A549 (cell line): ENCODE data around the gene SLC26A9. TPM values are rescaled to one million over a fixed set of nuclear protein-coding genes. Genes with fewer than 3 reads are reported as not detected.
A peak's percentile ranks its signal among the peaks of the same experiment; 100 is the strongest.

Experiments used
- ATAC-seq, 2 experiments: fragments of 200-7000 bp in 1 of 2; fragments of >200 bp in 1 of 2; cut with Nextera tagmentation in 1 of 2; cut with Tn5 transposase in 1 of 2; 3 replicates each; pipeline versions ENCODE4 v1.8.0 to v1.9.1; 2018 to 2020; ENCODE audit warnings: mild to moderate bottlenecking in 1 of 2, moderate library complexity in 1 of 2
- CTCF ChIA-PET: fragments of 300-600 bp; sonication (Branson Sonifier 250); formaldehyde crosslinking; extraction: SDS; loops from one replicate; lab custom pipeline; 2021; ENCODE audit warnings: antibody characterized with exemption, inconsistent platforms; lab: Yijun Ruan, JAX
- POLR2A ChIA-PET: fragments of 350-600 bp; formaldehyde crosslinking; extraction: SDS; loops from one replicate; lab custom pipeline; 2021; ENCODE audit warnings: antibody characterized with exemption, inconsistent platforms; lab: Yijun Ruan, JAX
- DNase-seq, 2 experiments: peaks; one replicate each; pipeline versions ENCODE4 v3.0.0 to v3.0.0-alpha.2; 2011 to 2016; ENCODE audit warnings: low read depth in 1 of 2, low spot score in 1 of 2
- FAIRE-seq: peaks from 2 replicates; lab custom pipeline; 2011; peaks lifted over from hg19 to GRCh38; lab: Jason Lieb, UNC
- H3K27ac ChIP-seq, 2 experiments: fragments of >200 bp; sonication (Bioruptor Twin); formaldehyde crosslinking; 3 replicates each; pipeline ENCODE4 v1.5.1; 2016 to 2017
- H3K4me1 ChIP-seq: fragments of >200 bp; sonication (Bioruptor Twin); formaldehyde crosslinking; 3 replicates; pipeline ENCODE4 v1.6.1; 2016
- H3K4me2 ChIP-seq: fragments of >200 bp; sonication (Bioruptor Twin); formaldehyde crosslinking; 3 replicates; pipeline ENCODE4 v1.6.1; 2016
- H3K4me3 ChIP-seq: fragments of >200 bp; sonication (Bioruptor Twin); formaldehyde crosslinking; 3 replicates; pipeline ENCODE4 v1.5.1; 2016
- H3K9me3 ChIP-seq: fragments of >200 bp; sonication (Bioruptor Twin); formaldehyde crosslinking; 3 replicates; pipeline ENCODE4 v1.6.1; 2016
- ATOH8 ChIP-seq: fragments of 250-450 bp; sonication (Bioruptor Pico); IDR thresholded peaks from 2 replicates; pipeline ENCODE4 v1.5.0; 2020; ENCODE audit warnings: low read depth, mild to moderate bottlenecking, moderate library complexity
- CBX2 ChIP-seq: fragments of 200-600 bp; sonication (generic); IDR thresholded peaks from 2 replicates; pipeline ENCODE4 v1.6.1; 2016; ENCODE audit warnings: low read depth, mild to moderate bottlenecking, borderline replicate concordance
- CHD2 ChIP-seq: fragments of 150-350 bp; IDR thresholded peaks from 2 replicates; pipeline ENCODE4 v1.6.1; 2014; ENCODE audit warnings: low read length; ENCODE audit not compliant: partially characterized antibody
- CHD4 ChIP-seq: fragments of 200-600 bp; sonication (generic); IDR thresholded peaks from 2 replicates; pipeline ENCODE4 v1.6.1; 2016; ENCODE audit warnings: antibody characterized with exemption, mild to moderate bottlenecking, borderline replicate concordance
- EHMT2 ChIP-seq: fragments of 200-600 bp; sonication (generic); IDR thresholded peaks from 2 replicates; pipeline ENCODE4 v1.6.1; 2016; ENCODE audit warnings: antibody characterized with exemption, low read depth, mild to moderate bottlenecking, moderate library complexity
- FOSL2 ChIP-seq, 2 experiments: fragments of 450-650 bp in 1 of 2; fragments of >200 bp in 1 of 2; sonication (Bioruptor Twin) in 1 of 2; formaldehyde crosslinking; IDR thresholded peaks; 2 replicates each; pipeline versions ENCODE4 v1.5.0 to v1.6.1; 2016 to 2020; ENCODE audit warnings: mild to moderate bottlenecking in 1 of 2, moderate library complexity in 1 of 2
- GATA3 ChIP-seq: IDR thresholded peaks from 2 replicates; pipeline ENCODE4 v1.6.1; 2012; ENCODE audit warnings: borderline replicate concordance
- HOXA7 ChIP-seq: fragments of 250-450 bp; sonication (Bioruptor Pico); IDR thresholded peaks from 2 replicates; pipeline ENCODE4 v1.5.0; 2020; ENCODE audit warnings: mild to moderate bottlenecking, moderate library complexity
- JUN ChIP-seq, 2 experiments: fragments of >200 bp; sonication (Bioruptor Twin); formaldehyde crosslinking; IDR thresholded peaks; 2 replicates in 1 of 2; 3 replicates in 1 of 2; pipeline ENCODE4 v1.6.1; 2016 to 2017
- JUNB ChIP-seq: fragments of >200 bp; sonication (Bioruptor Twin); formaldehyde crosslinking; IDR thresholded peaks from 2 replicates; pipeline ENCODE4 v1.6.1; 2016
- NPAS2 ChIP-seq: fragments of 250-450 bp; sonication (Bioruptor Pico); IDR thresholded peaks from 2 replicates; pipeline ENCODE4 v1.8.0; 2022; ENCODE audit warnings: mild to moderate bottlenecking, moderate library complexity, borderline replicate concordance
- PHF8 ChIP-seq: fragments of 200-600 bp; sonication (generic); IDR thresholded peaks from 2 replicates; pipeline ENCODE4 v1.6.1; 2016; ENCODE audit warnings: low read depth, mild to moderate bottlenecking, antibody characterized with exemption, moderate library complexity, borderline replicate concordance
- POLR2A ChIP-seq: IDR thresholded peaks from 2 replicates; pipeline ENCODE4 v1.6.1; 2012; ENCODE audit warnings: mild to moderate bottlenecking, low read length
- RAD21 ChIP-seq, 2 experiments: fragments of >200 bp in 1 of 2; sonication (Bioruptor Twin) in 1 of 2; formaldehyde crosslinking in 1 of 2; IDR thresholded peaks in 1 of 2; conservative IDR thresholded peaks in 1 of 2; 2 replicates in 1 of 2; 3 replicates in 1 of 2; pipeline ENCODE4 v1.6.1; 2012 to 2018; ENCODE audit warnings: inconsistent platforms in 1 of 2
- RARB ChIP-seq: fragments of 250-450 bp; sonication (Bioruptor Pico); IDR thresholded peaks from 2 replicates; pipeline ENCODE4 v1.8.0; 2021; ENCODE audit warnings: mild to moderate bottlenecking, moderate library complexity
- RFX5 ChIP-seq: fragments of 450-650 bp; IDR thresholded peaks from 2 replicates; pipeline ENCODE4 v1.7.1; 2014; ENCODE audit warnings: antibody characterized with exemption, mild to moderate bottlenecking, moderate library complexity
- SMC3 ChIP-seq: fragments of >200 bp; sonication (Bioruptor Twin); formaldehyde crosslinking; IDR thresholded peaks from 3 replicates; pipeline ENCODE4 v1.6.1; 2018; ENCODE audit warnings: inconsistent platforms
- TP53 ChIP-seq: fragments of 250-450 bp; sonication (Bioruptor Pico); IDR thresholded peaks from 2 replicates; pipeline ENCODE4 v1.5.0; 2021; ENCODE audit warnings: mild to moderate bottlenecking, moderate library complexity
- ZNF302 ChIP-seq: fragments of 250-450 bp; sonication (Bioruptor Pico); IDR thresholded peaks from 2 replicates; pipeline ENCODE4 v1.9.0; 2021; ENCODE audit warnings: inconsistent platforms, mild to moderate bottlenecking, moderate library complexity
- WGBS: methylation state at CpG from one replicate; pipeline ENCODE4 v1.1.6; 2017; ENCODE audit errors: missing lambda C conversion rate; 5-methylcytosine and 5-hydroxymethylcytosine counted together
- polyA plus RNA-seq, 4 experiments: library from polyadenylated mRNA; depleted of rRNA in 3 of 4; stranded (reverse); fragments of >200 nt; fragmentation: RNase III in 1 of 4; extraction: RNeasy Plus Mini Kit Qiagen cat#74134 plus additional on column Dnase treatment in 1 of 4; gene quantifications; 2 replicates in 3 of 4; 3 replicates in 1 of 4; pipeline ENCODE4 v1.2.3, GENCODE V29; 2011 to 2017
- TF ChIP-seq, protein P1 (sequence below): fragments of >200 bp; sonication (Bioruptor Twin); formaldehyde crosslinking; IDR thresholded peaks from 3 replicates; pipeline ENCODE4 v1.5.1; 2016
- TF ChIP-seq, protein P2 (sequence below): IDR thresholded peaks from 2 replicates; pipeline ENCODE4 v1.6.1; 2012
- TF ChIP-seq, protein P3 (sequence below): fragments of >200 bp; sonication (Bioruptor Twin); formaldehyde crosslinking; IDR thresholded peaks from 3 replicates; pipeline ENCODE4 v1.6.1; 2016

The SLC26A9 gene
- polyA plus RNA-seq, 2 of the 4 experiments (the other 2 are of a cell fraction): 0.18 to 0.98 TPM

GRCh38 chr1:205920861-205921569 is 22.2 kb downstream of the SLC26A9 start:
- H3K4me3 ChIP-seq: no peak overlapping the region
- no peaks in the 10 kb centered on the region for H3K9me3 ChIP-seq
- H3K27ac ChIP-seq: peak overlapping the region in 1 of 2 experiments; percentile 21; a peak in 1 of 6 replicates
- WGBS: 70% methylated on average over 13 of the region's 13 CpGs
- H3K4me2 ChIP-seq: no peak overlapping the region
- no peak for ATAC-seq
- no peak for DNase-seq
- TF ChIP-seq, protein P1, sequence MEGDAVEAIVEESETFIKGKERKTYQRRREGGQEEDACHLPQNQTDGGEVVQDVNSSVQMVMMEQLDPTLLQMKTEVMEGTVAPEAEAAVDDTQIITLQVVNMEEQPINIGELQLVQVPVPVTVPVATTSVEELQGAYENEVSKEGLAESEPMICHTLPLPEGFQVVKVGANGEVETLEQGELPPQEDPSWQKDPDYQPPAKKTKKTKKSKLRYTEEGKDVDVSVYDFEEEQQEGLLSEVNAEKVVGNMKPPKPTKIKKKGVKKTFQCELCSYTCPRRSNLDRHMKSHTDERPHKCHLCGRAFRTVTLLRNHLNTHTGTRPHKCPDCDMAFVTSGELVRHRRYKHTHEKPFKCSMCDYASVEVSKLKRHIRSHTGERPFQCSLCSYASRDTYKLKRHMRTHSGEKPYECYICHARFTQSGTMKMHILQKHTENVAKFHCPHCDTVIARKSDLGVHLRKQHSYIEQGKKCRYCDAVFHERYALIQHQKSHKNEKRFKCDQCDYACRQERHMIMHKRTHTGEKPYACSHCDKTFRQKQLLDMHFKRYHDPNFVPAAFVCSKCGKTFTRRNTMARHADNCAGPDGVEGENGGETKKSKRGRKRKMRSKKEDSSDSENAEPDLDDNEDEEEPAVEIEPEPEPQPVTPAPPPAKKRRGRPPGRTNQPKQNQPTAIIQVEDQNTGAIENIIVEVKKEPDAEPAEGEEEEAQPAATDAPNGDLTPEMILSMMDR: no peak
- no peak for TF ChIP-seq CHD4
- no peak for TF ChIP-seq PHF8
- TF ChIP-seq EHMT2: no peak
- no peak for TF ChIP-seq JUNB
- no peak for TF ChIP-seq CHD2
- H3K4me1 ChIP-seq: peaks cover 18% of the 10 kb centered on the region
- no peak for FAIRE-seq
- POLR2A ChIA-PET: no interaction called here
- CTCF ChIA-PET: interaction anchor here (1.4 to 23.3 kb wide), 11 partner anchors 11 to 184 kb away, joined by 4 to 822 read pairs (median 49); no protein-coding TSS in a partner anchor

GRCh38 chr1:205920159-205920558 is 23.1 kb downstream of the SLC26A9 start:
- ATAC-seq (no peak), FAIRE-seq (no peak), DNase-seq (no peak)
- no peaks in the 10 kb centered on the region for H3K9me3 ChIP-seq
- CTCF ChIA-PET: interaction anchor here (0.9 to 23.3 kb wide), 20 partner anchors 12 to 261 kb away, joined by 3 to 822 read pairs (median 10); partner anchors contain the start of gene SLC26A9
- H3K4me1 ChIP-seq: peaks cover 9% of the 10 kb centered on the region
- H3K4me3 ChIP-seq: no peak overlapping the region
- peak overlapping the region; percentile 48 to 71; a peak in 3 of 6 replicates for H3K27ac ChIP-seq
- TF ChIP-seq, protein P2, sequence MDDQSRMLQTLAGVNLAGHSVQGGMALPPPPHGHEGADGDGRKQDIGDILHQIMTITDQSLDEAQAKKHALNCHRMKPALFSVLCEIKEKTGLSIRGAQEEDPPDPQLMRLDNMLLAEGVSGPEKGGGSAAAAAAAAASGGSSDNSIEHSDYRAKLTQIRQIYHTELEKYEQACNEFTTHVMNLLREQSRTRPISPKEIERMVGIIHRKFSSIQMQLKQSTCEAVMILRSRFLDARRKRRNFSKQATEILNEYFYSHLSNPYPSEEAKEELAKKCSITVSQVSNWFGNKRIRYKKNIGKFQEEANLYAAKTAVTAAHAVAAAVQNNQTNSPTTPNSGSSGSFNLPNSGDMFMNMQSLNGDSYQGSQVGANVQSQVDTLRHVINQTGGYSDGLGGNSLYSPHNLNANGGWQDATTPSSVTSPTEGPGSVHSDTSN: no peak
- no peak for TF ChIP-seq TP53
- no peak overlapping the region for H3K4me2 ChIP-seq
- POLR2A ChIA-PET: interaction anchor here (1.7 kb wide), 1 partner anchor 58 kb away, joined by 11 read pairs; no protein-coding TSS in a partner anchor
- 81% methylated on average over 7 of the region's 7 CpGs for WGBS

DNA sequence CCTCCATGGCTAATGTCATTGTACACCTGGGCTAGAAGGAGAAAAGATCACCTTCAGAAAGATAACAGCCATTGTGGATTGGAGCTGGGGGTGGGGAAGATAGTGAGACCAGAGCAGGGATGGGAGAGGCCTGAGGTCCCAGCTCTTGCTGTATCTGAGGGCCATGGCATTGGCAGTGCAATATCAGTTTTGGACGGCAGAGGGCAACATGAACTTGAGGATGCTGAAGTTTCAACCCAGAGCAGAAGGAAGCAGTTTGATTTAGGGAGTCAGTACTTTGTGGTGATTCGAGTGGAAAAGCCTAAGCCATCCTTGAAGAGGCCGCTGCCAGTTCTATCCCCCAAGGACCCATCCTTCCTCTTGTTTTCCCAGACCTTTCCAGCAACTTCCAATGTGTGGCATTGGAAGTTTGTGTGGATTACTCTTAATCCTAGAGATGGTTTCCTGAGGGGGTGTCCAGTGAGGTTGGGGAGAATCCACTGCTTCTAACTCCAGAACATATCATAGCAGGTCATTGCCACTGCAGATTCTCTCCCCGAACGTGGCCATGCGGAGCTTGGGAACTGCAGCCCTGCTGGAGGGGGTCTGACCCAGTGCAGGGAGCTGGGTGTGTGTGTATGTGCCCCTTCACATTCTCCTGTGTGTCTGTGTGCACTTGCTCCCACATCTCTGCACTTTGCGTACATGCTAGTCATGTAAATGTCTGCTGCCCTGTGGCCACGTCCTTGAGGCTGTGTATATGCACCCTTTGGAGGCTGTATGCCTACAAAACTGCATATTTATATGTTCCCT is 24.1 kb downstream of the SLC26A9 start:
- FAIRE-seq (no peak), ATAC-seq (peak; percentile 94 to 96), DNase-seq (peak; percentile 85 to 86)
- peaks cover 9% of the 10 kb centered on the region for H3K4me1 ChIP-seq
- H3K9me3 ChIP-seq: no peaks in the 10 kb centered on the region
- H3K4me3 ChIP-seq: no peak overlapping the region
- CTCF ChIA-PET: interaction anchor here (0.6 to 23.3 kb wide), 54 partner anchors 8 to 260 kb away, joined by 3 to 822 read pairs (median 6); partner anchors contain the start of gene SLC26A9
- H3K4me2 ChIP-seq: no peak overlapping the region
- POLR2A ChIA-PET: interaction anchor here (0.5 to 1.7 kb wide), 2 partner anchors 59 to 261 kb away, joined by 3 to 11 read pairs; no protein-coding TSS in a partner anchor
- H3K27ac ChIP-seq: peak overlapping the region; percentile 48 to 71; a peak in 4 of 6 replicates
- WGBS: 19% methylated on average over 8 of the region's 8 CpGs
- no peak for TF ChIP-seq GATA3
- TF ChIP-seq HOXA7 (CRISPR knock-in tag): no peak
- no peak for TF ChIP-seq RFX5
- TF ChIP-seq ATOH8: no peak
- TF ChIP-seq ZNF302: no peak
- TF ChIP-seq, protein P1: peak; percentile 93
- peak; percentile 98 to 99 for TF ChIP-seq RAD21 (conservative IDR thresholded peaks at IDR 0.05 in 1 of 2, IDR thresholded peaks at IDR 0.05 in 1 of 2)
- TF ChIP-seq, protein P3, sequence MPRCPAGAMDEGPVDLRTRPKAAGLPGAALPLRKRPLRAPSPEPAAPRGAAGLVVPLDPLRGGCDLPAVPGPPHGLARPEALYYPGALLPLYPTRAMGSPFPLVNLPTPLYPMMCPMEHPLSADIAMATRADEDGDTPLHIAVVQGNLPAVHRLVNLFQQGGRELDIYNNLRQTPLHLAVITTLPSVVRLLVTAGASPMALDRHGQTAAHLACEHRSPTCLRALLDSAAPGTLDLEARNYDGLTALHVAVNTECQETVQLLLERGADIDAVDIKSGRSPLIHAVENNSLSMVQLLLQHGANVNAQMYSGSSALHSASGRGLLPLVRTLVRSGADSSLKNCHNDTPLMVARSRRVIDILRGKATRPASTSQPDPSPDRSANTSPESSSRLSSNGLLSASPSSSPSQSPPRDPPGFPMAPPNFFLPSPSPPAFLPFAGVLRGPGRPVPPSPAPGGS: no peak
- no peak for TF ChIP-seq CBX2
- TF ChIP-seq FOSL2 (IDR thresholded peaks at IDR 0.05): no peak
- TF ChIP-seq FOSL2 (CRISPR knock-in tag; IDR thresholded peaks at IDR 0.05): no peak
- peak; percentile 99 for TF ChIP-seq SMC3
- TF ChIP-seq JUN (IDR thresholded peaks at IDR 0.05): no peak
- no peak for TF ChIP-seq RARB (CRISPR knock-in tag)
- no peak for TF ChIP-seq NPAS2 (CRISPR knock-in tag)
- TF ChIP-seq POLR2A: no peak
